Left ventricle myocardium inferior (tissue), 1 donor: ENCODE results near the gene NTHL1. TPM values are rescaled to one million over a fixed set of nuclear protein-coding genes. Genes with fewer than 3 reads are reported as not detected.
A peak's percentile ranks its signal among the peaks of the same experiment; 100 is the strongest.

ENCODE experiments used
- DNase-seq: peaks from one replicate; pipeline ENCODE4 v3.0.0-alpha.2; 2020
- H3K27ac ChIP-seq: fragments of 200-600 bp; replicated peaks from 2 replicates; pipeline ENCODE4 v1.8.0; 2021
- H3K27me3 ChIP-seq: fragments of 200-600 bp; 2 replicates; pipeline ENCODE4 v1.8.0; 2021; ENCODE audit warnings: low read depth
- H3K36me3 ChIP-seq: fragments of 200-600 bp; 2 replicates; pipeline ENCODE4 v1.8.0; 2021
- H3K4me1 ChIP-seq: fragments of 200-600 bp; 2 replicates; pipeline ENCODE4 v1.8.0; 2021
- H3K4me3 ChIP-seq: fragments of 200-600 bp; 2 replicates; pipeline ENCODE4 v1.8.0; 2021; ENCODE audit warnings: mild to moderate bottlenecking, moderate library complexity
- H3K9me3 ChIP-seq: fragments of 200-600 bp; replicated peaks from 2 replicates; pipeline ENCODE4 v1.8.0; 2021
- CTCF ChIP-seq: fragments of 200-600 bp; IDR thresholded peaks from 2 replicates; pipeline ENCODE4 v1.8.0; 2021; ENCODE audit warnings: antibody characterized with exemption, mild to moderate bottlenecking, borderline replicate concordance
- intact Hi-C: fragments of 100-400 bp; cut with micrococcal nuclease; formaldehyde crosslinking; loops from one replicate; pipeline ENCODE4 v1.11.0; 2022
- total RNA-seq: library from RNA; stranded (reverse); fragmentation: NEBNext Ultra II Directional; extraction: Animal tissue kit (Norgen Biotek cat#: 25700); gene quantifications from one replicate; pipeline ENCODE4 v1.2.1, GENCODE V29; 2021
- donor health status: DM: no; HTN: yes; CAD: no; lungs with severe emphysema.

Gene NTHL1
- total RNA-seq, 1 donor from 2014 or later: 21.7 TPM

DNA sequence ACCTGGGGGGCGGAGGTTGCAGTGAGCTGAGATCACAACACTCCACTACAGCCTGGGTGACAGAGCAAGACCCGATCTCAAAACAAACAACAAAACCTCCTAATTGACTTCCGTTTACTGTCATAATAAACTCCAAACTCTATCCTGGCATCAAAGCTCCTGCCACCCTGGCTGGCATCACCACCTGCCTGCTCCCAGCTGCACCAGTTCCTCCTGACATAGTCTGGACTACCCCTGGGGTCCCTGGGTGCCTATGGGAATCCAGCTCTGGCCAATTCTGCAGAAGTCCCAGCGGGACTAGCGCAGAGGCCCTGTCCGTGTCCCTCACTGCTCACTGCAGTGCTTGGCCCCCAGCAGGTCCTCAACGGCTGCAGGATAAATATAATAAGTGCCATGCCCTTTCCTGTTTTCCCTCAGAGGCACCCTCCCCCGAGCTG is 723 bp downstream of the NTHL1 start:
- intact Hi-C loops: no loop called here
- no peak for TF ChIP-seq CTCF
- Histone ChIP-seq H3K27ac (peak overlapping the region; percentile 96), H3K4me3 (peak overlapping the region; percentile 91), H3K27me3 (no peaks in the 10 kb centered on the region), H3K9me3 (no peaks in the 10 kb centered on the region), H3K36me3 (peaks cover 18% of the 10 kb centered on the region), H3K4me1 (peaks cover 73% of the 10 kb centered on the region)
- no peak for DNase-seq

GRCh38 chr16:2045965-2046892 is 1.4 kb downstream of the NTHL1 start:
- H3K4me1 ChIP-seq: peaks cover 79% of the 10 kb centered on the region
- peak overlapping the region; percentile 96 for H3K27ac ChIP-seq
- no peak for TF ChIP-seq CTCF
- intact Hi-C loops: no loop called here
- H3K9me3 ChIP-seq: no peaks in the 10 kb centered on the region
- no peak for DNase-seq
- peak overlapping the region; percentile 91 for H3K4me3 ChIP-seq
- peaks cover 11% of the 10 kb centered on the region for H3K36me3 ChIP-seq
- no peaks in the 10 kb centered on the region for H3K27me3 ChIP-seq

GRCh38 chr16:2044541-2044940 is 3.1 kb downstream of the NTHL1 start:
- Histone ChIP-seq H3K27ac (peak overlapping the region; percentile 96), H3K4me3 (peak overlapping the region; percentile 33), H3K9me3 (no peaks in the 10 kb centered on the region), H3K36me3 (no peaks in the 10 kb centered on the region), H3K4me1 (peaks cover 96% of the 10 kb centered on the region), H3K27me3 (no peaks in the 10 kb centered on the region)
- DNase-seq: no peak
- no peak for TF ChIP-seq CTCF
- intact Hi-C loops: no loop called here

GRCh38 chr16:2043667-2044451 is 3.8 kb downstream of the NTHL1 start:
- Histone ChIP-seq H3K4me3 (peak overlapping the region; percentile 33), H3K9me3 (no peaks in the 10 kb centered on the region), H3K4me1 (peaks cover 98% of the 10 kb centered on the region), H3K36me3 (peaks cover 3% of the 10 kb centered on the region), H3K27ac (peak overlapping the region; percentile 96), H3K27me3 (no peaks in the 10 kb centered on the region)
- no peak for TF ChIP-seq CTCF
- intact Hi-C loops: no loop called here
- peak; percentile 68 for DNase-seq

DNA sequence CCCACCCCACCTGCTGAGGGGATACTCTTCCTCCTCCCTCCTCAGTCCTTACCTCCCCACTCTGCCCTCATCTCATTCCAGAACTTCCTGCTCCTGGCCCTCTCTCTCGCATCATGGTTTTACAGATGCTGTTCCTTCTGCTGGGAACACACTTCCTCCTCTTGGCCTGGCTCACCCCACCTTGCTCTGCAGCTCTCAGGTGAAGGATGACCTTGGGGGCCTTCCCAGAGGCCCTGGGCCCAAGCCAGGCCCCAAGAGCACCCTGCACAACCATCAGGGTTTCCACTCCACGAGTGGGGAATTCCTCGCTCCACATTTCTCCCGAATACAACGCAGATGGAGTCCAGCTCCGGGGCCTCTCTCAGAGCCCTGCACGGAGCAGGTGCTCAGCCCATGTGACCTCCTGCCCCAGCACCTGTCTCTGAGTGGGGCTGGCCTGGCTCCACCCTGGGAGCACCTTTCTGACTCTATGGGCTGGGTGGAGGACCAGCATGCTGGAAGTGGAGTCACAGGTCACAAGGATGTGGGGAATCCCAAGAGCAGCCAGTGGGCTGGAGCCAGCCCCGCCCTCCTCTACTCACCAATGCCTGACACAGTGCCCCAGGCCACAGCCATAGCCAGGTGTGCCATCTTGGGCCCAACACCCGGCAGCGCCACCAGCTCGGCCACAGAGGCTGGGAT is 4.5 kb downstream of the NTHL1 start:
- DNase-seq: no peak
- TF ChIP-seq CTCF: no peak
- peak overlapping the region; percentile 96 for H3K27ac ChIP-seq
- intact Hi-C loops: no loop called here
- peaks cover 9% of the 10 kb centered on the region for H3K36me3 ChIP-seq
- H3K9me3 ChIP-seq: no peaks in the 10 kb centered on the region
- peaks cover 98% of the 10 kb centered on the region for H3K4me1 ChIP-seq
- H3K4me3 ChIP-seq: peak overlapping the region; percentile 33
- no peaks in the 10 kb centered on the region for H3K27me3 ChIP-seq
